Activated effector memory CD4-positive, alpha-beta T cell treated with Interleukin-2 at 50 U/mL for 16 hours (primary cell): ENCODE data around the gene ABCD1.
"Not testable (repeated sequence)": the region's sequence is repeated elsewhere in the genome, so short reads cannot be mapped to it uniquely, and the experiment has no call there.

Experiments
- DNase-seq: peaks from one replicate; pipeline ENCODE4 v3.0.0-alpha.2; 2020

ABCD1 gene

DNA sequence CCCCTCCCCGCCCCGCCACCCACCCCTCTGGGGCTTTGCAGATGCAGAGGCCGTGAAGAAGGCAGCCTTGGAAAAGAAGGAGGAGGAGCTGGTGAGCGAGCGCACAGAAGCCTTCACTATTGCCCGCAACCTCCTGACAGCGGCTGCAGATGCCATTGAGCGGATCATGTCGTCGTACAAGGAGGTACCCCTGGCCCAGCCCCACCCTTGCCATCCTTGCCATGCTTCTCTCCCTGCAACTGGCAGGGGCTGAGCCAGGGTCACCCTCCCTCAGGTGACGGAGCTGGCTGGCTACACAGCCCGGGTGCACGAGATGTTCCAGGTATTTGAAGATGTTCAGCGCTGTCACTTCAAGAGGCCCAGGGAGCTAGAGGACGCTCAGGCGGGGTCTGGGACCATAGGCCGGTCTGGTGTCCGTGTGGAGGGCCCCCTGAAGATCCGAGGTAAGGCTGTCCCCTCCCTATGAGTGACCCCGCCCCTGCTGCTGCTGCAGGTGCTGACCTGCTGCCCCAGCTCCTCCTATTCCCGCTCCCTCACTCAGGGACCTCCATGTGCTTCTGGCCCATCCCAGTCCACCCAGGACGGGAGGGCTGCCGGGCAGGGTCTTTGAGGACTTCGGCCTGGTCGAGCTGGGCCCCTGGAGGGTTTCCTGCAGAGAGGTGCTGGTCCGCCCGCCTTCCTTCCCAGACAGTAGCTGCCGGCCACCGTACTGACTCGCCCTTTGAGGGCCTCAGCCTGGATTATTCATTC, 11.6 kb downstream of the ABCD1 start:
- DNase-seq = no peak

DNA sequence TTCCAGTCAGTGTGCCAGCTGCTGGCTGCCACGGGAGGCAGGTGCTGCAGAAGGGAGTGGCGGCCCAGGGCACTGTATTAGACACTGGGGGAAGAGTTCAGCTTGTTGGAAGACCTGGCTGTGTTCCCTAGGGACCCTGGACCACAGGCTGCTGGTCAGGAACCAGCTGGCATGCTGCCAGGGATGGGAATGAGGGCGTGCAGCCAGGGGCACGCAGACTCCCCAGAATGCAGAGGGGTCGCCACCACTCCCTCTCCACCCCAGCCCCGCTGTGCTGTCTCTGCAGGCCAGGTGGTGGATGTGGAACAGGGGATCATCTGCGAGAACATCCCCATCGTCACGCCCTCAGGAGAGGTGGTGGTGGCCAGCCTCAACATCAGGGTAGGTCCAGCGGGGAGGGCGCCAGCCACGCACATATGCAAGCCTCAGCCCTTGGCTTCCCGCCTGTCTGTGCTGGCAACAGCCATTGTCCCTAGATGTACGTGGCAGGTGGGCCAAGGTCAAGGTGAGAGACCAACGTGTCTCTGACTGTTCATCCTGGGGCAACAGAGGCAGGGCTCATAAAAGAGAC, 12.3 kb downstream of the ABCD1 start:
- no peak for DNase-seq

DNA sequence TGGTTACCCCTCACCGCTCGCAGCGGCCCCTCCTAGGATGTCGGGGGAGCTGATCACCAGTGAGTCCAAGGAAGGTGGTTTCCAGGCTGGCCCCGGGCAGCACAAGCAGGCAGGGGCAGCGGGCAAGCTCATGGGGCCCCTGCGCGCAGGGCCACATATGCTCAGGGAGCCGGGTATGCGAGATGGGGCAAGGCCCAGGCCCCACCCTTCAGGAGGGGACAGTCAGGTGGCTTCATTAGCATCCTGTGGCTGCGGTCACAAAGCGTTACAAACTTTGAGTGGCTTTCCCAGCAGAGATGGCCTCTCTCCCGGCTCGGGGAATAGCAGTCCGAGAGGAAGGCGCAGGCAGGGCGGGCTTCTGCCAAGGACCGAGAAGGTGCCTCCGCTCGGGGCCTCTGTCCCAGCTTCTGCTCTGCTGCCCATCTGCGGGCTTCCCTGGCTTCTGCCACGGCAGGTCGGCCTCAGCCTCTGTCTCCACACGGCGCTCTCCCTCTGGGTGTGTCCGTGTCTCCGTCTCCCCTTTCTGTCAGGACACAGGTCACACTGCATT, 13.5 kb downstream of the ABCD1 start:
- no peak for DNase-seq

DNA sequence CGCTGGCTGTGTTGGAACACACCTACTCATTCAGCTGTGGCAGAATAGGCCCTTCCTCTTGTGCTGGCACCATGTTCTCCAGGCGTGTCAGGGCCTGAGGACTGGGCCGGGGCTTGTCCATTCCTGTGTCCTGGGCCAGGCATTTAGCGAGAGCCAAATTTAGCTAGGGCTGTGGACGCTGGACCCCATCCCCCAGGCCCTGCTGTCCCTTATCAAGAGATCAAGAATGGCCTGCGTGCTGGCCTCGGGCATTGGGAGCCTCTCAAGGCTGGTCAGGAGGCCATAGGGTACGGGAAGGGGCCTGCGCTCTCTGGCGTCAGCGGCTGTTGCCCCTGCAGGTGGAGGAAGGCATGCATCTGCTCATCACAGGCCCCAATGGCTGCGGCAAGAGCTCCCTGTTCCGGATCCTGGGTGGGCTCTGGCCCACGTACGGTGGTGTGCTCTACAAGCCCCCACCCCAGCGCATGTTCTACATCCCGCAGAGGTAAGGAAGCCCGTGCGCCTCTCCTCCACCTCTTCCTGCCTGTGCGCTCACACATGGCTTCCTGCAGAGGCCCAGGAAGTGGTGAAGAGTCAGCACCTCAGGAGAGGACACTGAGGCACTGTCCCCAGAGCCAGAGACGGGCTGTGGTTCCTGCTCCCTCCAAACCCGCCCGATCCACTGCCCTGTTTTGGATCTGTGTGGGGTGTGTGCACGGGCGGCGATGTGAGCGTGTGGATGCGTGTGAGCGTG, 15.3 kb downstream of the ABCD1 start:
- DNase-seq = peak; percentile 24

DNA sequence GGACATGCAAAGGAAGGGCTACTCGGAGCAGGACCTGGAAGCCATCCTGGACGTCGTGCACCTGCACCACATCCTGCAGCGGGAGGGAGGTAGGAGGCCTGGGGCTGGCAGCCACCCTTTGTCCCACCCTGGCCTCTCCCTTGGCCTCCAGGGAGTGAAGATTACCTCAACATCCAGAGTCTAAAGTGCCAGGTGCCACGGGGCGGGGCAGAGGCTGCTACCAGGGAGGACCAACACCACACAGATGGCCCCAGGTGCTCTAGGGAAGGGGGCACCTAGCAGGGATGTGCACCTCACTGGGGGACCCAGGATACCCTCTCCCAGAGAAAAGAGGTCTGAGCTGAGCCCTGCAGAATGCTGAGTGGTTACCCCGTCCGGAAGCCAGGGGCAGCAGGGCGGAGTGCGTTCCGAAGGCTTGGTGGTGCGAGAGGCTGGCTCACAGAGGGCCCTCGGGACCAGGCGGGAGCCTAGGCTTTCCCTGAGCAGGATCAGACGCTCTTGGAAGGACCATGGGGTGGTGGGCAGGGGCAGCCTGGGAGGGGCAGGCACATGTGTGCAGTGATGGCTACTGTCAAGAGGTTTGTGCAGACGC, 16.1 kb downstream of the ABCD1 start:
- no peak for DNase-seq

DNA sequence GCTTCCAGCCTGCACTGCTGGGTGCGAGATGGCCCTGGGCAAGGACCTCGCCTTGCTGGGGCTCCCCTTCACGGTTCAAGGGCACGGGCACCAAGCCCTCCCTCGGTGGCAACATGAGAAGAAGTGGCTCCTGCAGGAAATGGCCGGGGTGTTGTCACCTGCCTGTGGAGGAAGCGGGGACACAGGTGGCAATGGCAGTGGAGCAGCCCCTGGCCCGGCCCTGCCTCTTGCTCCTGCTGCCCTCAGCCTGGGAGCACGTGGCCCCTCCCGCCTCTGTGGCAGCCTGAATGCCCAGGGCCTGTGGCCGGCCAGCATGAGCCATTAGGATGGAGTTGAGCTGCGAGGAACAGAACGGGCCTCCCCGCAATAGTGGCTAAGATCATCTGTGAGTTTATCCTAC, 16.8 kb downstream of the ABCD1 start:
- no peak for DNase-seq

DNA sequence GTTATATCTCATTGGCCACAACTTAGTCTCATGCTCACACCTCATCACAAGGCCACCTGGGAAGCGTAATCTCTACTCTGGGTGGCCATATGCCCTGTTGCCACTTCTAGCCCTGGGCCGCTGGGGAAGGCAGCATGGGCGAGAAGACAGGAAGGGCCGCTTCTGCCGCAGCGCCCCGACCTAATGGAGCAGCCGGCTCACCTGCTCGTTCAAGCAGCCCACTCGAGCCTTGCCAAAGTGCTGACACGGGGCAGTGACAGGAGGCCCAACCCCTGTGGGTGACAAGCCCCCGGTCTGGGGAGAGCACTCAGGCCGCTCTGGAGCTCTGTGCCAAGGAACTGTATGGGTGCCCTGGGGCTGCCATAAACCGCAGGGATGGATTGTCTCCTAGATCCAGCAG, 17.5 kb downstream of the ABCD1 start:
- not testable (repeated sequence) for DNase-seq

DNA sequence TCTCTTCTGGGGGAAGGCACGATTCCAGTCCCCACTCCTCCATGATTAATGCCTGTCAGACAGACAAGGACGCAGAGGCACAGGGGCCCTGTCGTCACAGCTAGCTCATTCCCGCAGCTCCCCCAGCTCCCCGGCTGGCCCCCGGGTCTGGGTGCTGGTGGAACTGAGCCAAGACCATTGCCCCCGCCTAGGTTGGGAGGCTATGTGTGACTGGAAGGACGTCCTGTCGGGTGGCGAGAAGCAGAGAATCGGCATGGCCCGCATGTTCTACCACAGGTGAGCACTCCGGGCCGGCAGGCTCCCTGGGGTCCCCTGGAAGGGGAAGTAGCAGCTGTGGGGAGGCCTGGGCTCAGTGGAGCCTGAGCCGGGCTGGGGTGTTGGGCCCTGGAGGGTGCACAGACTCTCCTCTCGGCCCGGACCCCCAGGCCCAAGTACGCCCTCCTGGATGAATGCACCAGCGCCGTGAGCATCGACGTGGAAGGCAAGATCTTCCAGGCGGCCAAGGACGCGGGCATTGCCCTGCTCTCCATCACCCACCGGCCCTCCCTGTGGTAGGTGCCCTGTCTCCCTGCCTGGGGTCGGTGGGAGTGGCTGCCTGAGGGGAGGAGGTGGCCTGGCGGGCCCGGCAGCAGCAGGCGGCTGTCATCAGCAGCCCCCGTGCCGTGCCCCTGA, 18.3 kb downstream of the ABCD1 start:
- not testable (repeated sequence) for DNase-seq

DNA sequence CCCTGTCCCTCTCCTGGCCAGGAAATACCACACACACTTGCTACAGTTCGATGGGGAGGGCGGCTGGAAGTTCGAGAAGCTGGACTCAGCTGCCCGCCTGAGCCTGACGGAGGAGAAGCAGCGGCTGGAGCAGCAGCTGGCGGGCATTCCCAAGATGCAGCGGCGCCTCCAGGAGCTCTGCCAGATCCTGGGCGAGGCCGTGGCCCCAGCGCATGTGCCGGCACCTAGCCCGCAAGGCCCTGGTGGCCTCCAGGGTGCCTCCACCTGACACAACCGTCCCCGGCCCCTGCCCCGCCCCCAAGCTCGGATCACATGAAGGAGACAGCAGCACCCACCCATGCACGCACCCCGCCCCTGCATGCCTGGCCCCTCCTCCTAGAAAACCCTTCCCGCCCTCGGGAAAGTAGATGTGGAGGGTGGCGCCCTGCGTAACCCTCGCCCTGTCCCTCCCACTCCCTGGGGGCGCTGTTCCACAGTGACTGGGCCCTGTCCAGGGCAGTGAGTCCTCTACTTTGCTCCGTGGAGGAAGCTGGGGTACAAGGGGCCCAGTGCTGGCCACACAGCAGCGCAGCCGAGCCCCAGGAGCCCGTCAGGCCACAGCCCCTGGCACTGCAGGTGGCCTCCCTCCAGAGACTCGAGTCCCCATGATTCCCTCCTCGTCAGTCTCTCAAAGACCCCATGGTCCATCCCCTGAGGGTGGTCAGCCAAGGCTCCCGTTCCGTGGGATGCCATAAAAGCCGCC, 19.0 kb downstream of the ABCD1 start:
- DNase-seq = not testable (repeated sequence)

DNA sequence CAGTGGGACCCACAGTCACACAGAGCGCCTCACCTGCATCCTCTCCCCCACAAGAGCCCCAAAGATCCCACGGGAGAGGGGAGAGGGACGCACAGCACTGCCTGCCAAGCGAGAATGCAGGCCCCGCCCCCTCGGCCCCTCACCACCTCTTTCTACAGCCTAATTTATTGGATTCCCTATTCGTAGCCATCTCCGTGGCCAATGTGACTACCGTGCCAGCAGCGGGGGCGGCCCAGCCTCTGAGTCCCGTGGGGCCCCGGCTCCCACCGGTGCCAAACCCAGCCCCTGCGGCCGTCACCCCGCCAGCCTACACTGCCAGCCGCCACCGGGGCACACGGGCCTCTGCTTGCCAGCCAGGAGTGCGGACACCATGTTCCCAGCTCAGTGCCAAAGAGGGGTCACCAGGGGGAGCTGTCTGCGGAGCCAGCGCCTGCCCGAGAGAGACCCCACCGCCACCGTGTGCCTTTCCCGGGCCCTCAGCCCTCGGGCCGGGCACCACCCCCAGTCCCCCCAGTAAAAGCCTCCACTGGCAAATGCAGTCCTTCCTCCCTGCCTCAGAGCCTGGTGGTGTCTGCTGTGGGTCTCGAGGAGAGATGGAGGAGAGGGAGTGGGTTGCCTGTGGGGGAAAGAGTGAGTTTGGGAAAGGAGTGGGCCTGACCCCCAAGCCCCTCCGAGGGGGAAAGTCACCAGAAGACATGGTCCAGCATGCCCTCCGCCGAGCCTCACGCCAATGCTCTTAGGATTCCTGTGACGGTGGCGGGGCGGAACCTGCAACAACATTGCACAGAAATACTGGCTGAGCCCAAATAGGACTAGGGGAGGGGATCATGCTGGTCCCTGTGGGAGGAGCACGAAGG, 19.8 kb downstream of the ABCD1 start:
- DNase-seq = no peak

DNA sequence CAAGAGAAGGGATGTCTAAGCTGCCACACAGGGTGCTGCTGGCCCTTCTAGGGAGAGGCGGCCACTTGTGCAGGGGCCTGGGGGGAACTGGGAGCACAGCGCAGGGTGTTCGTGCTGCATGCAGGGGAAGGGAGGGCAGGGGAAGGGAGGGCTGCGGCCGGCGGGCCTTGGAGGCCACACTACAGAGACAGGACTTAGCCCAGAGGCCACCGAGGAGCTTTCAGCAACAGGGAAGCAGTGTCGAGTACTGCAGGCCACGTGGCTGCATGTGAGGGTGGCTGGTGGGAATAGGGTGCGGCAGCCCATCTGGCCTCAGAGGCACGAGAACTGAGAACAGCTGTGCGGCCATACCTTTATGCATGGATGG, 20.4 kb downstream of the ABCD1 start:
- DNase-seq = not testable (repeated sequence)

DNA sequence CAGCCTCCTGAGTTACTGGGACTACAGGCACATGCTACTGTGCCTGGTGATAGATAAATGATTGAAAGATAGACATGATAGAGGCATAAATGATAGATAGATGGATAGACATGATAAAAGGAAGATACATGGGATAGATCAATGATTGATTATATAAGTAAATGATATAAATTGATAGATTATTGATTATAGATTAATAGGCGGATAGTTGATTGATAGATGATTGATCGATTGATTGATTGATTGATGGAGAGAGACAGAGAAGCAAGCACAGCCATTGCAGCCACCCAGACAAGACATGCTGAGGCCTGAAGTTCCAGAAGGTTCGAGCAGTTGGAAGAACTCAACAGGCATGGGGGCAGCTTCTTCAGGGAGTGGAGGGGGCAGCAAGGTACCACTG, 21.7 kb downstream of the ABCD1 start:
- no peak for DNase-seq

DNA sequence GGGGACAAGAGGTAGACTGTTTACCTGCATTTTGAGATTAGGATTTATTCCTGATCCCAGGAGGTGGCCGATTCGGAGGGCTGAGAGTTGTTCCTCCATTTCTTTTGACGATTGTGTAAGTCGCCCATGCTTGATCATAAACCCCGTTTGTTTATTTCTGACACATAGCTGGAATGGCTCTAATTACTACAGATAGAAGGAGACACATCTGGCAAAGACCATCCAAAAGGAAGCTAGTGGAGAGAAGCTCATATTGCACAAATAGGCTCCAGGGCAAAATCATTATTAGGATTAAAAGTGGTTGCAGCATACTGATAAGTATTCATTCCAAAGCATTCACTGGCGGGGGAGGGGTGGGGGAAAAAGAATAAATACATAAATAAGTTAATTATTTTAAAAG, 22.3 kb downstream of the ABCD1 start:
- DNase-seq = not testable (repeated sequence)

DNA sequence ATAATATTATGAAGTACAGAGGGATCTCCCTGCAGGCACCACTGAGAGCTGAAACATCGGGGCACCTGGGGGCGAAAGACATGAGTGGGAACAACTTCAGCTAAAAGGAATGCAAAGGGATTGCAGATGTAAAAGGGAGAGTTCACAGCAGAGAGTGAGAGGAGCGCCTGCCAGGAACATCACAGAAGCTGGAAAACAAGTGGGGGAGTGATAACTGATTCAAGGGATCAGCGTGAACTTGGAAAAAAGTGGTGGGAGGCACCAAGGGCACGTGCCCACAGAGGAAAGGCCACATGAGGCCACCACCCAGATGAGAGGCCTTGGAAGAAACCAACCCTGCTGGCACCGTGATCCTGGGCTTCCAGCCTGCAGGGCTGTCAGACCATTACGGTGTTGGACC, 24.4 kb downstream of the ABCD1 start:
- DNase-seq = not testable (repeated sequence)

DNA sequence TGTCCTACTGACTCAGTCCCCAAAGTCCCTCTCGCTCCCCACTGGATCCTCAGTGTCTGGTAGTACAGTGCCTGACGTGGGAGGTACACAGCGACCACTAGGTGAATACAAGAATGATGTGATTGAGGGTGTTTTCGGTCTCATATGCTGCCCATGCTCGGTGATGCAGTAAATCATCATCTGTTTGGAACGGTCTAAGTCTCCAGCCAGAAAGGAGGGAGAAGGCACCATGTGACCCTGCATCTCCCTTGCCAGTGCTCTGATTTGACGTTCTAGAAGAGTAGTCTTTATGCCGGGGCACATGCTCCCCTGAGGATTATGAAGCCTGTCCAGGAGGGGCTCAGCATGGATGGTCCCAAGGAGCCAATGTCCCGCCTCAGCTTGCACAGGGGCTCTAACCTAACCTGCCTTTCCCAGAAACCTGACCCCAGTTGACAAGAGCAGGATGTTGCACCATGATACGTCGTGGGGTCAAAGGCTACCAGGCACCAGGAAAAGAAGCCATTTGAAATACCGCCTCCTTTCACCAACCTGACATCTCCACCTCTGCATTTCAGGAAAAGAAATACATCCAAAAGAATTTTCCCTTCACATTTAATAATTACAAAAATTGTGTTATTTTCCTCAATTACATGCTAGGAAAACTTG, 25.6 kb downstream of the ABCD1 start:
- no peak for DNase-seq

DNA sequence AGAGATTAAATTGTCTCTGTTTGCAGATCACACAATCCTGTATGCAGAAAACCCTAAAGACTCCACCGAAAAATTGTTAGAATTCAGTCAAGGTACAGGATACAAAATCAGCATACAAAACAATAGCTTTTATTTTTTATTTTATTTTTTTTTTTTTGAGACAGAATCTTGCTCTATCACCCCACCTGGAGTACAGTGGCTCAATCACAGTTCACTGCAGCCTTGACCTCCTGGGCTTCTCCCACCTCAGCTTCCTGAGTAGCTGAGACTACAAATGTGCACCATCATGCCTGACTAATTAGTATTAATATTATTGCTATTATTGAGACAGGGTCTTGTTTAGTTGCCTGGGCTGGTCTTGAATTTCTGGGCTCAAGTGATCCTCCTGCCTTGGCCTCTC, 30.5 kb downstream of the ABCD1 start:
- DNase-seq = no peak

DNA sequence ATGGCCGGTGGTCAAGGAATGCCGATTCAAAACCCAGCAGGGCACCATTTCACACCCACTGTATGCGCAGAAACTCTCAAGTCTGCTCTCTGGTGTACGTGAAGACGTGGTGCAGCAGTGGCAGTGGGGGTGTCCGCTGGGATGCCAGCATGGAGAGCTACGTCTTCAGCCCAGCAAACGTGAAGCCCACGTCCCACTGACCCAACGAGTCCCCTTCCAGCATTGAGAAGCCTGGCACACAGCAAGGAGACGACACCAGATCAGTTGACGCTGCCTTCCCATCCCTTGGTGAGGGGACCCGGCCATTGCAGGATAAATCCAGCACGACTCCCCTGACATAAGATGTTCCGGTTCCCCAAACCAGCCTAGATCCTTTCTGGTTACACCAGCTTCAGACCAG, 37.2 kb downstream of the ABCD1 start:
- no peak for DNase-seq

DNA sequence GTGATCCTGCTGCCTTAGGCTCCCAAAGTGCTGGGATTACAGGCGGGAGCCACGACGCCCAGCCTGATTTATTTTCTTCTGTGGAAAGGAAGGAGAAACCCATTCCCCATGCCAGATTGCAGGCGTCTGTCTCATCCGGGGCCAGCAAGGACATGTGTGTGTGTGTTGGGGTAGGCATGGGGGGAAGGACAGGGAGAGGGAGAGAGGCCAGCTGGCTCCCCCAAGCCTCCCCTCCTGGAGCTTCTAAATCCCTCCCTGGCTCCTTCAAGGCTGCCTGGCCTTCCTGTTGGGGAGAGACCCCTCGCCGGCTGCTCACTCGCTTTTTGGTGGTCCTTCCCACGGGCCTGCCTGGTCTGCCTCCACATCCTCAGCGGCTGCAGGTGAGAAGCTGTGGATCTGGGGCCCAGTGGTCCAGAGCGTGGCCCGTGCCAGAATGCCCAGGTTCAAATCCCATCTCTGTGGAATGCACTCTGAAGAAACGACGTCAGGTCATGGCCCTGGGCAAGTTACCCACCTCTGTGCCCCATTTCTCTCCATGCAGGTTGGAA, 38.0 kb downstream of the ABCD1 start:
- no peak for DNase-seq

DNA sequence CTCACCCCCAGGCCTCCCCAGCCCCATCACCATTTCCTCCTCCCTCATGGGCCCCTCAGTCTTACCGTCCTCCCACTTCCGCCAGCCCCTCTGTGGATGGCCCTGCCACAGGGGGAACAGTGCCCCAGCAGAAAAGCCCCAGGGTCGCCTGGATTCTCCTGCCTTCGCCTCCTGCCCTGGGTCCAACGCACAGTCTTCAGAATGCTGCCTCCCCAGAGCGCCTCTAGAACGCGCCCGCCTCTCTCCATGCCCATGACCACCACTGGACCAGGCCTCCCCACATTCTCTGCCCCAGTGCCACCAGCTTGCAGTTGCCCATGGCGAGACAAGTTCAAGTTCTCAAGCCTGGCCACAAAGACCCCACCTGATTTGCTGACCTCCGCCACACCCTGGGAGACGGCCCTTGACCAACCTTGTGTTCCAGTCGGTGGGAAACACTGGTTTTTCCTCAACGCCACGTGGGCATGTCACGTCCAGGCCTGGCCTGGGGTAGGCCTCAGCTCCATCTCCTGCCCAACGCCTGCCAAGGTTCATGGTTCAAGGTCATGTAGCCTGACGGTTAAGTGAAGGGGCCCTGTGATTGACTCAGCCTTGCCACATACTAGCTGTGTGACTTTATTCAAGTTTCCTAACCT, 38.8 kb downstream of the ABCD1 start:
- DNase-seq = no peak
